ENCODE results near the gene XKR8. TPM values are rescaled to one million over a fixed set of nuclear protein-coding genes. Genes with fewer than 3 reads are reported as not detected.

The XKR8 gene
- total and polyA plus RNA-seq, 2 of the 13 experiments (the other 11 are each of a cell fraction or from before 2014, with no cell fraction given), result 5.4 to 6.3 TPM

GRCh38 chr1:27945020-27945419 is 14.8 kb upstream of the XKR8 start:
- FAIRE-seq (no peak), DNase-seq (ENCODE audit: low spot score) (no peak), ATAC-seq (peak; percentile 14; the same call in 1 of the 3 replicates)
- TF ChIP-seq SP1 (IDR thresholded peaks at IDR 0.05) (no peak), SP1 (CRISPR knock-in tag; IDR thresholded peaks at IDR 0.05) (no peak), ZNF224 (CRISPR knock-in tag; IDR thresholded peaks at IDR 0.05) (no peak), TBP (CRISPR knock-in tag; IDR thresholded peaks at IDR 0.05) (no peak), ZFP36 (IDR thresholded peaks at IDR 0.05; ENCODE audit: borderline replicate concordance, low read depth, low read length, partially characterized antibody) (no peak), POLR2G (IDR thresholded peaks at IDR 0.05; ENCODE audit: low read depth, low read length) (no peak), MTA1 (CRISPR knock-in tag; IDR thresholded peaks at IDR 0.05; ENCODE audit: borderline replicate concordance) (no peak), ZNF567 (CRISPR knock-in tag; IDR thresholded peaks at IDR 0.05; ENCODE audit: borderline replicate concordance) (no peak), FOXO1 (CRISPR knock-in tag; IDR thresholded peaks at IDR 0.05) (no peak)
- no peaks in the 10 kb centered on the region for H3K79me2 ChIP-seq (ENCODE audit: insufficient read depth, low read length)
- ChIA-PET POLR2A (interaction anchor here (1.6 kb wide), 1 partner anchor 9 kb away, joined by 4 read pairs; no protein-coding TSS in a partner anchor), CTCF (ENCODE audit: low intra/inter-chr PET ratio, low total read pairs) (no interaction called here)
- 38% methylated on average over 2 of the region's 5 CpGs for WGBS (ENCODE audit: low lambda C conversion rate)
- H3K4me1 ChIP-seq (ENCODE audit: insufficient read depth, low read length), result peaks cover 59% of the 10 kb centered on the region
- intact Hi-C loops (cut with micrococcal nuclease; ENCODE audit: unreplicated experiment) (no loop called here), in situ Hi-C loops (cut with HindIII; ENCODE audit: extremely low pct_ligation_motif_present, low pct_unique_long_range_greater_than_20kb) (no loop called here)
- H3K4me3 ChIP-seq (replicated peaks in 1 of 3; ENCODE audit: insufficient read depth in 1 of 3, low read depth in 2 of 3, low read length in 3 of 3), result no peak overlapping the region
- H3K27ac ChIP-seq (ENCODE audit: extremely low read length, insufficient read depth, low read length), result no peak overlapping the region
- no peak overlapping the region for H3K9ac ChIP-seq (ENCODE audit: insufficient read depth, low read depth, low read length)
- H3K9me3 ChIP-seq (ENCODE audit: low read length), result no peaks in the 10 kb centered on the region
- H4K20me1 ChIP-seq (ENCODE audit: insufficient read depth, low read length), result no peaks in the 10 kb centered on the region
- H3K27me3 ChIP-seq (ENCODE audit: control insufficient read depth in 1 of 2, insufficient read depth in 2 of 2, low read length in 2 of 2), result no peaks in the 10 kb centered on the region
- H2AFZ ChIP-seq (ENCODE audit: low read length), result no peak overlapping the region
- H3K36me3 ChIP-seq (replicated peaks in 1 of 2; ENCODE audit: control insufficient read depth in 1 of 2, insufficient read depth in 2 of 2, low read length in 2 of 2), result no peaks in the 10 kb centered on the region
- H3K4me2 ChIP-seq (ENCODE audit: low read depth, low read length), result no peak overlapping the region
- BruUV-seq (replicated peaks), result no TSS peak

DNA sequence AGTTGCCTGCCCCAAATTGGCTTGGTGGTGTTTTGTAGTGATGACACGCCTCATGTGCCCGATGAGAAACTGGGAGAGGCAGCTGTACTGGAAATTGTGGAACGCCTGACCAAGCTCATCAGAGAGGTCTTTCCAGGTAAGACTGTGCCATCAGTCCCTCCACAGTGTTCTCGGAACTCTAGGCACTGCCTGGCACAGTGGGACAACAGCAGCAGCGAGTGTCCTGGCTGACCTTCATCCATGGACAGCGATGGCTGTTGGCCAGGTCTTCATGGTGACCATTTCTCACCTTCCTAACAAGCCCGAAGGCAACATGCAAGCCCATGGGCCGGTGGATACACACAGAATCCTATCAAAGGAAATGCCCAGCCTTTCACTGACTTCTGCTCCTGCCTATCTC is 10.7 kb upstream of the XKR8 start:
- H2AFZ ChIP-seq (ENCODE audit: low read length), result no peak overlapping the region
- in situ Hi-C loops (cut with HindIII; ENCODE audit: extremely low pct_ligation_motif_present, low pct_unique_long_range_greater_than_20kb) (no loop called here), intact Hi-C loops (cut with micrococcal nuclease; ENCODE audit: unreplicated experiment) (no loop called here)
- no peaks in the 10 kb centered on the region for H3K27me3 ChIP-seq (ENCODE audit: control insufficient read depth in 1 of 2, insufficient read depth in 2 of 2, low read length in 2 of 2)
- WGBS (ENCODE audit: low lambda C conversion rate), result 83% methylated on average over 4 of the region's 8 CpGs
- peaks cover 28% of the 10 kb centered on the region for H3K4me1 ChIP-seq (ENCODE audit: insufficient read depth, low read length)
- CTCF ChIA-PET (ENCODE audit: low intra/inter-chr PET ratio, low total read pairs), result no interaction called here
- H3K9me3 ChIP-seq (ENCODE audit: low read length), result no peaks in the 10 kb centered on the region
- FAIRE-seq (no peak), DNase-seq (ENCODE audit: low spot score) (no peak), ATAC-seq (no peak)
- no peaks in the 10 kb centered on the region for H3K36me3 ChIP-seq (replicated peaks in 1 of 2; ENCODE audit: control insufficient read depth in 1 of 2, insufficient read depth in 2 of 2, low read length in 2 of 2)
- H3K27ac ChIP-seq (ENCODE audit: extremely low read length, insufficient read depth, low read length), result no peak overlapping the region
- no peak overlapping the region for H3K4me3 ChIP-seq (replicated peaks in 1 of 3; ENCODE audit: insufficient read depth in 1 of 3, low read depth in 2 of 3, low read length in 3 of 3)
- POLR2A ChIA-PET, result no interaction called here
- BruUV-seq (replicated peaks), result no TSS peak
- no peak overlapping the region for H3K4me2 ChIP-seq (ENCODE audit: low read depth, low read length)
- H3K9ac ChIP-seq (ENCODE audit: insufficient read depth, low read depth, low read length), result no peak overlapping the region
- no peaks in the 10 kb centered on the region for H3K79me2 ChIP-seq (ENCODE audit: insufficient read depth, low read length)
- H4K20me1 ChIP-seq (ENCODE audit: insufficient read depth, low read length), result no peaks in the 10 kb centered on the region
- TF ChIP-seq HBP1 (CRISPR knock-in tag; IDR thresholded peaks at IDR 0.05; ENCODE audit: low read depth) (no peak), MTA1 (CRISPR knock-in tag; IDR thresholded peaks at IDR 0.05; ENCODE audit: borderline replicate concordance) (no peak), ARID2 (CRISPR knock-in tag; IDR thresholded peaks at IDR 0.05; ENCODE audit: borderline replicate concordance) (no peak), ZNF597 (CRISPR knock-in tag; IDR thresholded peaks at IDR 0.05) (no peak), ZNF572 (CRISPR knock-in tag; IDR thresholded peaks at IDR 0.05) (no peak), ZNF253 (CRISPR knock-in tag; IDR thresholded peaks at IDR 0.05; ENCODE audit: borderline replicate concordance) (no peak), FUBP1 (CRISPR knock-in tag; IDR thresholded peaks at IDR 0.05; ENCODE audit: borderline replicate concordance) (no peak)

All from HepG2 (cell line).